GM19099 (cell line): ENCODE results near the gene COG8.

Experiments used
- POLR2A ChIP-seq: IDR thresholded peaks from 3 replicates; pipeline ENCODE4 v1.6.1; 2011; ENCODE audit warnings: low read depth; ENCODE audit not compliant: insufficient read length; ENCODE audit errors: extremely low read depth

The COG8 gene

DNA sequence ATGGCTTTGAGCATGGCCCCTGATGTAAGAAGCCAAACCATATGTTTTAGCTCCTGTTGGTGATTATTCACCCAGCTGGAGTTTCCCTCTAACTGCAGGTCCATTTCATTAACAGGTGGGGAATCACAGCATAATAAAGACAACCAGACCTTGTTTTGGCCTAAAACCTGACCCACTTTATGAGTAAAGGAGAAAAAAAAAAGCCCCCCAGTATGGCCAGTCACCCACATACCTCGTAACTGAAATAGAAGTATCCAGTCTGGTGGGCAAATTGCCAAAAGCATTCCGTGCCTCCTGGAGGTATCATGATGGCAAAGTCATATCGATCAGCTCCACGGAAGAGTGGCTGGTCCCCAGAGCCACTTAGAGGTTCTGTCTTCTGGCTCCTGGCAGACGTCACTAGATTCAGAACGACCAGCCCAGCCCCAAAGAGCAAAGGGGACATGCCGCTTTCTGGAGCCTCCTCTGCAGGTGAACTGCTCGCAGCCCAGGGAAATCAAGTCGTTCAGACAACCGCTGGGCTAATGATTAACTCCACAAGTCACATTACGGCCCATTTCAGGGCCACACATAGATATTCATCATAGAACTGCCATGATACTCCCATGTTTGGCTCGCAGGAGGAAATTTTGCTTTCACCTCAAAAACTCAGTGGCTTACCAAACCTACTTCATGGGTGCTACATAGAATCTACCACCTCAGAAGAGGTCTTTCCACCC lies 12.1 kb upstream of the COG8 start, which contains the start of gene TMED6:
Gene TMED6, minus strand, starts transcription at position 478 of the 719 bp plus-strand sequence. Its CDS starts 33 bp downstream, at position 445.
- no peak for TF ChIP-seq POLR2A

GRCh38 chr16:69350536-69351133 lies 11.3 kb upstream of the COG8 start:
- TF ChIP-seq POLR2A: no peak

DNA sequence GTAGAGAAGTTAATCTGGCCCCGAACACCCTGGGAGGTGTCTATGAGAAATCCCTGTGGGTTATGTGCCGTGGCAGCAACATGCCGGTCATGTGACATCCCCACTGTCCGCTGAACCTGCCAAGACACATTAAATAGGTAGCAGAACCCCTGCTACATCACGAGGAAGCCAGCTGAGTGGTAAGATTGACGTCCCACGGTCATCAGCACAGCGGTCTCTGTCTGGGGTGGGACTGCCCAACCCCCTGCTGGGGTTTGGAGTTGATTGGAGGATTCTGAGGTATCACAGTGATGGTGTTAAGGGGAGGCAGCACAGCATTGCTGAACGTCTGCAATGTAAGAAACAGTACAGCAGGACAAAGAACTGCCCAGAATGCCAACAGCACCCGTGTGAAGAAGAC lies 10.2 kb upstream of the COG8 start:
- no peak for TF ChIP-seq POLR2A

DNA sequence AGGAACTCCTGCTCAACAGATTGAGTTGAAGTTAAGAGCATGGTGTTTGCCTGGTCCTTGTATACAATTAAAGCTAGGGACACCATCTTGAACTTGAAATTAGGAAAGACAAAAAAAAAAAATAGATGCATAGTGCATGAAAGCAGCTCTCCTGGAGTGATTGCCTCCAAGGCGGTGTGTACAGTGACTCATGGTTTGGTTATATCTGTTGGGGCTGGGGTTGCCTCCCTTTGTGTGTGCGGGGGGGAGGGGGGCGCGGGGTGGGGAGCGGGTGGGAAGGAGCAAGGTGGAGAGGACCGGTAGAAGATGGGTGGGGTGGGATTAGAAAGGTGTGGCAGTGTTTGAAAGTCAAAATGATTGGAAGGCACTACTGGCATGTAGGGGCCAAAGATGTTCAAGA lies 8.9 kb upstream of the COG8 start:
- TF ChIP-seq POLR2A: no peak

- TF ChIP-seq POLR2A: no peak
Measured at GRCh38 chr16:69346683-69347082, 7.3 kb upstream of the COG8 start.

DNA sequence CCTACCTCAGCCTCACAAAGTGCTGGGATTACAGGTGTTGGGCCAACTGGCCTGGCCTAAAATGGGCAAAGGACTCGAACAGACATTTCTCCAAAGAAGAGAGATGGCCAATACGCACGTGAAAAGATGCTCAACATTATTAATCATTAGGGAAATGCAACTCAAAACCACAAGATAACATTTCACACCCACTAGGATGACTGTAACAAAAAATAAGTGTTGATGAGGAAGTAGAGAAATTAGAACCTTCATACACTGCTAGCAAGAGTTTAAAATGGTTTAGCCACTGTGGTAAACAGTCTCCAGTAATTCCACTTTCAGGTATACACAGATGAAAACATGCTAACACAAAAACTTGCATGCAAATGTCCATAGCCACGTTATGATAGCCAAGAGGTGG lies 6.6 kb upstream of the COG8 start:
- no peak for TF ChIP-seq POLR2A

DNA sequence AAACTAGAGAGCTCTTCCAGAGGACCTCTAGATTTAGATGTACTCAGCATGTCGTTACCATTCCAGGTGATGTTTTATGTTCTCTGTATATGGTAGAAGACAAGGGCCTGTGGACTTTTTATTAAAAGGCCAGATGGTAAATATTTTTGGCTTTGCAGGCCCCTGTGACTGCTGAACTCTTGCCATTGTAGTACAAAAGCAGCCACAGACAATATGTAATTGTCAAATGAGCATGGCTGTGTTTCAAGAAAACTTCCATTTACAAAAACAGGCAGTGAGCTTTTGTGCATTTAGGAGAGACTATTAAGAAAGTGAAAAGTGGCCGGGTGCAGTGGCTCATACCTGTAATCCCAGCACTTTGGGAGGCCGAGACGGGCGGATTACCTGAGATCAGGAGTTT lies 4.8 kb upstream of the COG8 start:
- no peak for TF ChIP-seq POLR2A

DNA sequence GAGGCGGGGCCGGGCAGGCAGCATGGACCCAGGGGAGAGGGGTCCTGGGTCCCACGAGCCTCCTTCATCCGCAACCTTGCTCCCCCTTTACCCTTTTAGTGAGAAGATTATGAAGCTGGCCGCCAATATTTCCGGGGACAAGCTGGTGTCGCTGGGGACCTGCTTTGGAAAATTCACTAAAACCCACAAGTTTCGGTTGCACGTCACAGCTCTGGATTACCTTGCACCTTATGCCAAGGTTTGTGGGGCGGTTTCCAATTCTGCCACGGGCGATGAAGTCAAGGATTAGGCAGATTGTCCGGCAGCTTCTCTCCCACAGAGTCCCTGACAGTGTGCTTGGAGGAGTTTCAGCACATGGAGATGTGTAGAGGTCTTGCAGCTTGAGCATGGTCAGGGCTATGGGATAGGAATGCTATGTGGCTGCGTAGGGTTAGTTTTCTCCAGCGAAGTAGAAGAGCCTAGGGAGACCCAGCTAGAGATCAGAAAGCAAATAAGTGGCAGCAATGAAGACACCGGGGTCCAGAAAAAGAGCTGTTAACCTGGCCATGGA lies 806 bp upstream of the COG8 start:
- TF ChIP-seq POLR2A: no peak

DNA sequence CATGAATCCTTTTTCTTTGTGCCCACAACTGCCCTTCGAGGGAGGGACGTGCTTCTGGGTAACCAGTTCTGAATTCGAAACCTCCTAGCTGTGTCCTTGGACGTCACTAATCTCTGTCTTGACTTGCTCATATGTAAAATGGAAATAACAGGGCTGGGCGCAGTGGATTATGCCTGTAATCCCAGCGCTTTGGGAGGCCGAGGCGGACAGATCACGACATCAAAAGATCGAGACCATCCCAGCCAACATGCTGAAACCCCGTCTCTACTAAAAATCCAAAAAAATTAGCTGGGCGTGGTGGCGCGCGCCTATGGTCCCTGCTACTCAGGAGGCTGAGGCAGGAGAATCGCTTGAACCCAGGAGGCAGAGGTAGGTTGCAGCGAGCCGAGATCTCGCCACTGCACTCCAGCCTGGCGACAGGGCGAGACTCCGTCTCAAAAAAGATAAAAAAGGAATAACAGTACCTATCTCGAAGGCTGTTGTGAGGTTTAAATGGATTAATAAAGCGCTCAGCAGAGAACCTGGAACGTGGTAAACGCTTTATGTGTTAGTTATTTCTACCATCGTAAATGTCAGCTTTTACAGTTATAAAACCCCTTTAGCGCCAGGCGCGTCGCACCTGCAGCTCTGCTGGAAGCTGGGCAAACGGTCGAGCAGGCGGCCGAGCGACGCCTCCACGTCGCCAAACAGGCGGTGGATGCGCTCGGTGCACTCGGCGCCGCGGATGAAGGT lies 641 bp downstream of the COG8 start:
- TF ChIP-seq POLR2A: no peak

DNA sequence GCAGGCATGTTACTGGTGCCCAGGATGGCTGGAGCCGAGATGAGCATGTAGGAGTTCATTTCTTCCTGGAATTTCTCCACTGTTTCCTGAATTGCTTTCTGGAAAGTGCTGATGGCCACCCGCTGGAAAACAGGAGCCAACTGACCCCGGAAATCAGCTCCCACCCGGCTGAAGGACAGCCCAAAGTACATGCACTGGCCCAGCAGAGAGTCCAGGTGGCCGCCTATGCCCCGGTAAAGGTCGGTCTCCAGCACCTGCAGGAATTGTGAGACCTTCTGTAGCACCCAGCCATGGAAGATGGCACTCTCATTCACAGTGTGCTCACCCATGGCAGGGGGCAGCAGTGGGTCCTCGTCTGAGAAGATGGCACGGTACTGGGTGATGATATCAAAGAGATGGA lies 4.7 kb downstream of the COG8 start:
- TF ChIP-seq POLR2A: no peak

DNA sequence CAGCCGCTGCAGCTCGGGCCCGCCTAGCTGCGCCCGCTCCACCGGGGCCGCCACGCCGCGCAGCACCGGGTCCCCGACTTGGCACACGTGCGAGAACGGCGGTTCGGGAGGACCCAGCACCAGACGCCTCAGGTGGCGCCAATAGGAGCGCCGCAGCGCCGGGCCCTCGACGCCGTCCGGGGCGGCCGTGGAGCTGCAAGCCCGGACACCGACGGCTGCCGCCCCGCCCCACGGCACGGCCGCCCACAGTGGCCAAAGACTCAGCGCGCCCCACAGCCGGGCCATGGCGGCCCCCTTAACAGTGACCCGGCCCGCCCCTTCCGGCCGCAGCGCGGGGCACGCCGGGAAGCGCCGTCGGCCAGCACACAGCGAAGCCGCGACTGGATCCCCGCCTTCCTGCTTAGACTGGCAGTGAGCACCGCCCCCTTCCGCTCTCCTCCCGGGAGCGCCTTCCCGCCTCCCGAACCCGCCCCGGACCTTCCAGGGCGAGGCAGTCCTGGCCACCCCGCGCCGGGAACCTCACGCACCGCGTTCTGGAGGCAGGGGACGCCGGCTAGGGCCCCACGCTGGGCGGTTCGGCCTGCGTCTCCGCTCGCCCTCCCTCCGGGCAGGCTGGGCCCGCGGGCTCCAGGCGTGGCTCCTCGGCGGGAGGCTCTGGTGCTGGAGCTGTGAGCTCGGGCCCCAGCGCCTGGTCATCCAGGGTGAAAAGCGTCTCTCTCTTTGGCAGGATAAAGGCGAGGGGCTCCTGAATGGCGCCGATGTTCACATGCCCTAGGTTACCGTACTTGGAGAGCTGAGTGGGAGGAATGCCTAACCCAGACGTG lies 8.9 kb downstream of the COG8 start, which contains the start of gene PDF:
Gene PDF, minus strand, starts transcription at position 303 of the 824 bp plus-strand sequence. Its CDS starts 18 bp downstream, at position 285.
- TF ChIP-seq POLR2A: peak; percentile 85

- TF ChIP-seq POLR2A: no peak
Measured at GRCh38 chr16:69329369-69330285, 9.7 kb downstream of the COG8 start.

- no peak for TF ChIP-seq POLR2A
Measured at GRCh38 chr16:69328854-69329316, 10.5 kb downstream of the COG8 start.

GRCh38 chr16:69327585-69328310 lies 11.6 kb downstream of the COG8 start:
- TF ChIP-seq POLR2A: no peak
